Chondrocyte (in vitro differentiated cells): ENCODE measurements around the gene RARA. TPM values are rescaled to one million over a fixed set of nuclear protein-coding genes. Genes with fewer than 3 reads are reported as not detected.

Source experiments
- DNase-seq: peaks from one replicate; pipeline ENCODE4 v3.0.0; 2021; ENCODE audit warnings: mixed read lengths, low spot score
- H3K27ac Mint-ChIP-seq: one replicate; pipeline ENCODE4 v1.8.0; 2021; ENCODE audit warnings: mild to moderate bottlenecking, moderate library complexity, mixed read lengths; ENCODE audit not compliant: unreplicated experiment
- H3K27me3 Mint-ChIP-seq: 2 replicates; pipeline ENCODE4 v1.8.0; 2021; ENCODE audit warnings: low read depth, mixed read lengths
- H3K36me3 Mint-ChIP-seq: 2 replicates; pipeline ENCODE4 v1.8.0; 2021; ENCODE audit warnings: low read depth, mixed read lengths
- H3K4me1 Mint-ChIP-seq: 2 replicates; pipeline ENCODE4 v1.8.0; 2021; ENCODE audit warnings: low read depth, mild to moderate bottlenecking, mixed read lengths
- H3K4me3 Mint-ChIP-seq: one replicate; pipeline ENCODE4 v1.8.0; 2021; ENCODE audit warnings: mild to moderate bottlenecking, moderate library complexity, mixed read lengths; ENCODE audit not compliant: unreplicated experiment
- H3K9me3 Mint-ChIP-seq: 2 replicates; pipeline ENCODE4 v1.8.0; 2021; ENCODE audit warnings: low read depth, mixed read lengths
- long read RNA-seq: library from polyadenylated mRNA; stranded (forward); transcript quantifications from one replicate; pipeline ENCODE4 v2.0.0, GENCODE V29; 2021
- total RNA-seq: library from RNA; stranded (reverse); gene quantifications from 3 replicates; pipeline ENCODE4 v1.2.1, GENCODE V29; 2021
- TF ChIP-seq, protein P1 (sequence below): fragments of 200-600 bp; sonication (generic); IDR thresholded peaks from 2 replicates; pipeline ENCODE4 v1.5.0; 2021; ENCODE audit warnings: antibody characterized with exemption, mild to moderate bottlenecking, moderate library complexity

Gene RARA
- 59.2 to 65.7 TPM (median 61.2 TPM) in 3 replicates for total RNA-seq
- long read RNA-seq, transcript RARA-204 (9 exons, 2,024 nt), result major isoform, 20 of 48 reads
- long read RNA-seq, transcript RARA-202 (8 exons, 2,285 nt), result major isoform, 20 of 48 reads
- long read RNA-seq, partial matches to known transcripts, result 3 of 48 reads
- long read RNA-seq, other reads (novel, unspliced or antisense), result 2 of 48 reads

DNA sequence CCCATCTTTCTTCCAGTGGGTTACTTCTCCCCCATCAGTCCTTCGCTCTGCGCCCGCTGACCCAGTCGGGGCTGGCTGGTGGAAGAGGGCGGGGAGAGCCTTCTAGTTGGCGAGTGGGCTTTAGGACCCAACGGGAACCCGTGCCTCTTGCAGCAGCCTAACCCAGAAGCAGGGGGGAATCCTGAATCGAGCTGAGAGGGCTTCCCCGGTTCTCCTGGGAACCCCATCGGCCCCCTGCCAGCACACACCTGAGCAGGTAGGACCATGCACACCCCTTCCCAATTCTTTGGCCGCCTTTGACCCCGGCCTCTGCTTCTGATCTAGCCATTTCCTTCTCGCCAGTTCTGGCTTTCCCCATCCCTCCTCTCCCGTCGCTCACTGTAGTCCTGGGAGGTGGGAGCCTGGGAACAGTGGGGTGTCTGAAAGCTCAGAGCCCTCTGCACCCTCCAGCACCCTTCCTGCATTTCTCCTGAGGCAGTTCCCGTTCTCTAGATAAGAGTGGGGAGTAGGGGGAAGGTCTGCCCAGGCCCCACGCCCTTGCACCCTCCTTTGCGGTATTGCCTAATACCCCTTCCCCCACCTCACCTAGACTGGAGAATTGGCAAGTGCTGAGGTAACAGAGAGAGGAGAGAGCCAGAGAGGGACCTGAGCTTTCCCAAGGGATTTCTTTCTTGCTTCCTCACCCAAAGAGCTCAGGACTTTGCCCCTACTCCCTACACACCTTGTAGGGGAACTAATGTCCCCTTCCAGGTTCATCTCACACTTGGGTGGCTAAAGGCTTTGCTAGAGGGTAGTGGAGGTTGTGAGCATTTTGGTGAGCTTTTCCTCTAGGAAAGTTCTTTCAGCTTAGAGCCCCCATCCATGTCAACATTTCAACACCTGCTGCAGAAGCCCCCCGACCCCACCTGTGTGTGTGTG is at the start of gene RARA:
Gene RARA (plus strand): TSS at position 150 of the 918 bp plus-strand sequence. CDS start 22,039 bp downstream, outside the sequence.
- H3K9me3 Mint-ChIP-seq, result no peaks in the 10 kb centered on the region
- TF ChIP-seq, protein P1, sequence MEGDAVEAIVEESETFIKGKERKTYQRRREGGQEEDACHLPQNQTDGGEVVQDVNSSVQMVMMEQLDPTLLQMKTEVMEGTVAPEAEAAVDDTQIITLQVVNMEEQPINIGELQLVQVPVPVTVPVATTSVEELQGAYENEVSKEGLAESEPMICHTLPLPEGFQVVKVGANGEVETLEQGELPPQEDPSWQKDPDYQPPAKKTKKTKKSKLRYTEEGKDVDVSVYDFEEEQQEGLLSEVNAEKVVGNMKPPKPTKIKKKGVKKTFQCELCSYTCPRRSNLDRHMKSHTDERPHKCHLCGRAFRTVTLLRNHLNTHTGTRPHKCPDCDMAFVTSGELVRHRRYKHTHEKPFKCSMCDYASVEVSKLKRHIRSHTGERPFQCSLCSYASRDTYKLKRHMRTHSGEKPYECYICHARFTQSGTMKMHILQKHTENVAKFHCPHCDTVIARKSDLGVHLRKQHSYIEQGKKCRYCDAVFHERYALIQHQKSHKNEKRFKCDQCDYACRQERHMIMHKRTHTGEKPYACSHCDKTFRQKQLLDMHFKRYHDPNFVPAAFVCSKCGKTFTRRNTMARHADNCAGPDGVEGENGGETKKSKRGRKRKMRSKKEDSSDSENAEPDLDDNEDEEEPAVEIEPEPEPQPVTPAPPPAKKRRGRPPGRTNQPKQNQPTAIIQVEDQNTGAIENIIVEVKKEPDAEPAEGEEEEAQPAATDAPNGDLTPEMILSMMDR, result no peak
- H3K27me3 Mint-ChIP-seq, result no peaks in the 10 kb centered on the region
- peak; percentile 86 for DNase-seq
- no peak within 1 kb of the TSS for H3K4me3 Mint-ChIP-seq
- no peaks in the 10 kb centered on the region for H3K36me3 Mint-ChIP-seq
- H3K4me1 Mint-ChIP-seq, result peaks cover 8% of the 10 kb centered on the region
- H3K27ac Mint-ChIP-seq, result peak within 1 kb of the TSS; percentile 18

DNA sequence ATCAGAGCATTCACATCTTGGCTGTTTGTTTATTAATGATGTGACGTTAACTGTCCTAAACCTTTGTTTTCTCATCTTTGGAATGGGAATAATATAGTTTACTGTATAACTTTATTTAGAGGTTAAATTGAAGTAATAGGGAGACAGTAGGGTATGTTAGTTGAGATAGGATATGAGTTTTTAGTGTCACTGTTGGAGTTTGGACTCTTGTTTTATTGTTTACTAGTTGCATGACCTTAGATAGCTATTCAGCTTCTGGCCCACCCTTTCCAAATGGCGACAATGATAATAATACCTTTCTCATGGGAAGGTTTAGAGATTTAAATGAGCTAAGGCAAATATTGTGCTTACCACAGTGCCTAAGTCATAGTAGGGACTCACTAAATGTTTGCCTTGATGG is 49.5 kb upstream of the RARA start:
- no peaks in the 10 kb centered on the region for H3K27me3 Mint-ChIP-seq
- H3K27ac Mint-ChIP-seq, result no peak overlapping the region
- H3K9me3 Mint-ChIP-seq, result no peaks in the 10 kb centered on the region
- TF ChIP-seq, protein P1, result no peak
- H3K36me3 Mint-ChIP-seq, result peaks cover 29% of the 10 kb centered on the region
- H3K4me1 Mint-ChIP-seq, result peaks cover 7% of the 10 kb centered on the region
- no peak for DNase-seq
- H3K4me3 Mint-ChIP-seq, result no peak overlapping the region

DNA sequence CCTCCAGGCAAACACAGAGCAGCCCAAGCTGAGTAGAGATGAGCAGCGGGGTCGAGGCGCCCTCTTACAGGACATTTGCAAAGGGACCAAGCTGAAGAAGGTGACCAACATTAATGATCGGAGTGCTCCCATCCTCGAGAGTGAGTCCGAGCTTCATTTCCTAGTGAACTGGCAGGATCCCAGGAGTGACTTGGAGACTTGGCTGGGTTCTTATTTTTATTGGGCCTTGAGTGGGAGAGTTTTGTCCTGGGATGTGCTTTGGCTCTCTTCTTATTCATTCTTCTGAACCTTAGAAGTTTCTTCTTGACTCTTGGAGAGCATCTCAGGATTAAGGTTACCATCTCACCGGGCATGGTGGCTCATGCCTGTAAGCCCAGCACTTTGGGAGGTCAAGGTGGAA is 48.5 kb upstream of the RARA start:
- Mint-ChIP-seq H3K27me3 (no peaks in the 10 kb centered on the region), H3K4me1 (peaks cover 5% of the 10 kb centered on the region), H3K27ac (no peak overlapping the region), H3K36me3 (peaks cover 29% of the 10 kb centered on the region), H3K9me3 (no peaks in the 10 kb centered on the region), H3K4me3 (no peak overlapping the region)
- DNase-seq, result no peak
- TF ChIP-seq, protein P1, result no peak

DNA sequence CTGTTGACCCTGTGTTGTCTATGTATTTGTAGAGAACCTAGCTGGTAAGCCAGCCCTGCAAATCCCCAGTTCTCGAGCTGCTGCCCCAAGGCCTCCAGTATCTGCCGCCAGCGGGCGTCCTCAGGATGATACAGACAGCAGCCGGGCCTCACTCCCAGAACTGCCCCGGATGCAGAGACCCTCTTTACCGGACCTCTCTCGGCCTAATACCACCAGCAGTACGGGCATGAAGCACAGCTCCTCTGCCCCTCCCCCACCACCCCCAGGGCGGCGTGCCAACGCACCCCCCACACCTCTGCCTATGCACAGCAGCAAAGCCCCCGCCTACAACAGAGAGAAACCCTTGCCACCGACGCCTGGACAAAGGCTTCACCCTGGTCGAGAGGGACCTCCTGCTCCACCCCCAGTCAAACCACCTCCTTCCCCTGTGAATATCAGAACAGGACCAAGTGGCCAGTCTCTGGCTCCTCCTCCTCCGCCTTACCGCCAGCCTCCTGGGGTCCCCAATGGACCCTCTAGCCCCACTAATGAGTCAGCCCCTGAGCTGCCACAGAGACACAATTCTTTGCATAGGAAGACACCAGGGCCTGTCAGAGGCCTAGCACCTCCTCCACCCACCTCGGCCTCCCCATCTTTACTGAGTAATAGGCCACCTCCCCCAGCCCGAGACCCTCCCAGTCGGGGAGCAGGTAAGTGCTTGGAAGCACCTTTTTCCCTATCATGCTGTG is 44.4 kb upstream of the RARA start:
- Mint-ChIP-seq H3K36me3 (peaks cover 17% of the 10 kb centered on the region), H3K4me1 (peaks cover 5% of the 10 kb centered on the region), H3K27me3 (no peaks in the 10 kb centered on the region), H3K27ac (peak overlapping the region; percentile 69), H3K9me3 (no peaks in the 10 kb centered on the region), H3K4me3 (no peak overlapping the region)
- TF ChIP-seq, protein P1, result no peak
- DNase-seq, result no peak

DNA sequence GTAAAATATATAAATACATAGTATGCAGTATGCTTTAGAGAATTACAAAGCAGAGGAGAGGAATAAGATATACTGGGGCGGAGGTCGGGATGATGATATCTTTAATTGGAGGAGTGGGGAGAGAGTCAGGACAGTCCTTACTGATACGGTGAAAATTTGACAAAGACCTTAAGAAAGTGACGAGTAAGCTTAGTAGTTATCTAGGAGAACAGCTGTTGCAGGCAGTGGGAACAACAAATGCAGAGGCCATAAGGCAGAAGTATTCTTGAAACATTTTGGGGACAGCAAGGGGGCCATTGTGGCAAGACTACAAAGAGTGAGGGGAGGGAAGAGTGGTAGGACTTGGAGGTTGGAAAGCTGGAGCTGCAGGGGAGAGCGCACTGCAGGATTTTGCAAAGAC is 43.6 kb upstream of the RARA start:
- no peaks in the 10 kb centered on the region for H3K9me3 Mint-ChIP-seq
- H3K27me3 Mint-ChIP-seq, result no peaks in the 10 kb centered on the region
- DNase-seq, result no peak
- H3K4me3 Mint-ChIP-seq, result no peak overlapping the region
- H3K36me3 Mint-ChIP-seq, result peaks cover 17% of the 10 kb centered on the region
- TF ChIP-seq, protein P1, result no peak
- H3K4me1 Mint-ChIP-seq, result peaks cover 5% of the 10 kb centered on the region
- H3K27ac Mint-ChIP-seq, result no peak overlapping the region
